Hepatocyte (in vitro differentiated cells): ENCODE data around the gene TOLLIP.

ENCODE experiments used
- EZH2phosphoT487 ChIP-seq: fragments of 200-600 bp; sonication (generic); IDR thresholded peaks from one replicate; pipeline ENCODE4 v1.6.1; 2018; ENCODE audit warnings: antibody characterized with exemption, mild to moderate bottlenecking, low read depth, moderate library complexity; ENCODE audit not compliant: unreplicated experiment, severe bottlenecking
- TF ChIP-seq, protein P1 (sequence below): fragments of 200-600 bp; sonication (generic); IDR thresholded peaks from 2 replicates; pipeline ENCODE4 v1.5.1; 2016; ENCODE audit warnings: antibody characterized with exemption, mild to moderate bottlenecking; ENCODE audit not compliant: poor library complexity

GRCh38 chr11:1345737-1346513 lies 36.5 kb upstream of the TOLLIP start:
- TF ChIP-seq, protein P1, sequence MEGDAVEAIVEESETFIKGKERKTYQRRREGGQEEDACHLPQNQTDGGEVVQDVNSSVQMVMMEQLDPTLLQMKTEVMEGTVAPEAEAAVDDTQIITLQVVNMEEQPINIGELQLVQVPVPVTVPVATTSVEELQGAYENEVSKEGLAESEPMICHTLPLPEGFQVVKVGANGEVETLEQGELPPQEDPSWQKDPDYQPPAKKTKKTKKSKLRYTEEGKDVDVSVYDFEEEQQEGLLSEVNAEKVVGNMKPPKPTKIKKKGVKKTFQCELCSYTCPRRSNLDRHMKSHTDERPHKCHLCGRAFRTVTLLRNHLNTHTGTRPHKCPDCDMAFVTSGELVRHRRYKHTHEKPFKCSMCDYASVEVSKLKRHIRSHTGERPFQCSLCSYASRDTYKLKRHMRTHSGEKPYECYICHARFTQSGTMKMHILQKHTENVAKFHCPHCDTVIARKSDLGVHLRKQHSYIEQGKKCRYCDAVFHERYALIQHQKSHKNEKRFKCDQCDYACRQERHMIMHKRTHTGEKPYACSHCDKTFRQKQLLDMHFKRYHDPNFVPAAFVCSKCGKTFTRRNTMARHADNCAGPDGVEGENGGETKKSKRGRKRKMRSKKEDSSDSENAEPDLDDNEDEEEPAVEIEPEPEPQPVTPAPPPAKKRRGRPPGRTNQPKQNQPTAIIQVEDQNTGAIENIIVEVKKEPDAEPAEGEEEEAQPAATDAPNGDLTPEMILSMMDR: no peak
- no peak for TF ChIP-seq EZH2phosphoT487
